Measurements from ENCODE around the gene GJB2.

Gene GJB2

GRCh38 chr13:20206698-20207235, 14.0 kb upstream of the GJB2 start:
- H3K36me3 ChIP-seq (replicated peaks) = no peaks in the 10 kb centered on the region
- H3K4me1 ChIP-seq = no peaks in the 10 kb centered on the region
- in situ Hi-C loops (cut with MboI; ENCODE audit: low sequenced_read_pairs) = no loop called here
- H3K4me3 ChIP-seq = no peak overlapping the region
- no peak for DNase-seq (ENCODE audit: low spot score in 2 of 2)
- H3K9me3 ChIP-seq = no peaks in the 10 kb centered on the region
- no peaks in the 10 kb centered on the region for H3K27me3 ChIP-seq (ENCODE audit: low read depth)

GRCh38 chr13:20206065-20206697, 13.4 kb upstream of the GJB2 start:
- in situ Hi-C loops (cut with MboI; ENCODE audit: low sequenced_read_pairs) = no loop called here
- Histone ChIP-seq H3K36me3 (replicated peaks) (no peaks in the 10 kb centered on the region), H3K27me3 (ENCODE audit: low read depth) (no peaks in the 10 kb centered on the region), H3K4me3 (no peak overlapping the region), H3K4me1 (no peaks in the 10 kb centered on the region), H3K9me3 (no peaks in the 10 kb centered on the region)
- DNase-seq (ENCODE audit: low spot score in 2 of 2) = no peak

- no peaks in the 10 kb centered on the region; the same call in 1 of the 2 replicates for H3K4me1 ChIP-seq
- in situ Hi-C loops (cut with MboI; ENCODE audit: low sequenced_read_pairs) = loop anchor here (25.0 kb wide), 1 partner anchor 639 kb away; no protein-coding TSS in a partner anchor
- peaks cover 2% of the 10 kb centered on the region; the same call in 1 of the 2 replicates for H3K9me3 ChIP-seq
- H3K36me3 ChIP-seq (replicated peaks) = no peaks in the 10 kb centered on the region
- no peak for DNase-seq (ENCODE audit: low spot score in 2 of 2)
- peaks cover 33% of the 10 kb centered on the region for H3K27me3 ChIP-seq (ENCODE audit: low read depth)
- no peak overlapping the region for H3K4me3 ChIP-seq
Measured at GRCh38 chr13:20198781-20199180, 6.0 kb upstream of the GJB2 start.

- H3K4me3 ChIP-seq = no peak overlapping the region
- in situ Hi-C loops (cut with MboI; ENCODE audit: low sequenced_read_pairs) = loop anchor here (25.0 kb wide), 1 partner anchor 640 kb away; no protein-coding TSS in a partner anchor
- no peaks in the 10 kb centered on the region; the same call in none of the 2 replicates for H3K4me1 ChIP-seq
- no peaks in the 10 kb centered on the region for H3K36me3 ChIP-seq (replicated peaks)
- H3K27me3 ChIP-seq (ENCODE audit: low read depth) = peaks cover 41% of the 10 kb centered on the region
- DNase-seq (ENCODE audit: low spot score in 2 of 2) = peak; percentile 21 to 52
- H3K9me3 ChIP-seq = peaks cover 2% of the 10 kb centered on the region; the same call in 1 of the 2 replicates
Measured at GRCh38 chr13:20197361-20197834, 4.7 kb upstream of the GJB2 start.

- H3K9me3 ChIP-seq = peaks cover 2% of the 10 kb centered on the region; the same call in 1 of the 2 replicates
- no peaks in the 10 kb centered on the region; the same call in none of the 2 replicates for H3K4me1 ChIP-seq
- H3K27me3 ChIP-seq (ENCODE audit: low read depth) = peaks cover 41% of the 10 kb centered on the region
- in situ Hi-C loops (cut with MboI; ENCODE audit: low sequenced_read_pairs) = loop anchor here (25.0 kb wide), 1 partner anchor 642 kb away; no protein-coding TSS in a partner anchor
- no peak overlapping the region for H3K4me3 ChIP-seq
- DNase-seq (ENCODE audit: low spot score in 2 of 2) = no peak
- no peaks in the 10 kb centered on the region for H3K36me3 ChIP-seq (replicated peaks)
Measured at GRCh38 chr13:20195801-20196200, 3.1 kb upstream of the GJB2 start.

GRCh38 chr13:20193907-20194631, 1.3 kb upstream of the GJB2 start:
- peaks cover 41% of the 10 kb centered on the region for H3K27me3 ChIP-seq (ENCODE audit: low read depth)
- no peak for DNase-seq (ENCODE audit: low spot score in 2 of 2)

GRCh38 chr13:20193162-20193906, 596 bp upstream of the GJB2 start:
- in situ Hi-C loops (cut with MboI; ENCODE audit: low sequenced_read_pairs) = loop anchor here (25.0 kb wide), 1 partner anchor 644 kb away; no protein-coding TSS in a partner anchor
- no peaks in the 10 kb centered on the region for H3K9me3 ChIP-seq
- no peaks in the 10 kb centered on the region; the same call in none of the 2 replicates for H3K4me1 ChIP-seq
- H3K36me3 ChIP-seq (replicated peaks) = no peaks in the 10 kb centered on the region
- DNase-seq (ENCODE audit: low spot score in 2 of 2) = peak in 1 of 2 experiments; percentile 23
- peaks cover 41% of the 10 kb centered on the region for H3K27me3 ChIP-seq (ENCODE audit: low read depth)
- peak overlapping the region; percentile 37 for H3K4me3 ChIP-seq

More at GRCh38 chr13:20193907-20194631, 1.3 kb upstream of the GJB2 start:
- H3K36me3 ChIP-seq (replicated peaks) = no peaks in the 10 kb centered on the region
- H3K9me3 ChIP-seq = no peaks in the 10 kb centered on the region
- peak overlapping the region; percentile 37; the same call in 1 of the 2 replicates for H3K4me3 ChIP-seq
- H3K4me1 ChIP-seq = no peaks in the 10 kb centered on the region; the same call in none of the 2 replicates
- in situ Hi-C loops (cut with MboI; ENCODE audit: low sequenced_read_pairs) = loop anchor here (25.0 kb wide), 1 partner anchor 643 kb away; no protein-coding TSS in a partner anchor

GRCh38 chr13:20192158-20192835, 441 bp downstream of the GJB2 start:
- in situ Hi-C loops (cut with MboI; ENCODE audit: low sequenced_read_pairs) = loop anchor here (25.0 kb wide), 1 partner anchor 645 kb away; no protein-coding TSS in a partner anchor
- peaks cover 41% of the 10 kb centered on the region for H3K27me3 ChIP-seq (ENCODE audit: low read depth)
- no peaks in the 10 kb centered on the region; the same call in none of the 2 replicates for H3K4me1 ChIP-seq
- no peaks in the 10 kb centered on the region for H3K36me3 ChIP-seq (replicated peaks)
- peak; percentile 4 to 57 for DNase-seq (ENCODE audit: low spot score in 2 of 2)
- H3K9me3 ChIP-seq = no peaks in the 10 kb centered on the region
- peak overlapping the region; percentile 37 for H3K4me3 ChIP-seq

GRCh38 chr13:20191311-20192157, 1.2 kb downstream of the GJB2 start:
- in situ Hi-C loops (cut with MboI; ENCODE audit: low sequenced_read_pairs) = loop anchor here (25.0 kb wide), 1 partner anchor 646 kb away; no protein-coding TSS in a partner anchor
- DNase-seq (ENCODE audit: low spot score in 2 of 2) = no peak
- Histone ChIP-seq H3K36me3 (replicated peaks) (no peaks in the 10 kb centered on the region), H3K9me3 (no peaks in the 10 kb centered on the region), H3K4me1 (no peaks in the 10 kb centered on the region; the same call in none of the 2 replicates), H3K27me3 (ENCODE audit: low read depth) (peaks cover 36% of the 10 kb centered on the region), H3K4me3 (peak overlapping the region; percentile 37)

- in situ Hi-C loops (cut with MboI; ENCODE audit: low sequenced_read_pairs) = loop anchor here (25.0 kb wide), 1 partner anchor 647 kb away; no protein-coding TSS in a partner anchor
- no peak overlapping the region for H3K4me3 ChIP-seq
- H3K36me3 ChIP-seq (replicated peaks) = no peaks in the 10 kb centered on the region
- H3K4me1 ChIP-seq = no peaks in the 10 kb centered on the region; the same call in none of the 2 replicates
- DNase-seq (ENCODE audit: low spot score in 2 of 2) = no peak
- no peaks in the 10 kb centered on the region for H3K9me3 ChIP-seq
- H3K27me3 ChIP-seq (ENCODE audit: low read depth) = peaks cover 27% of the 10 kb centered on the region
Measured at GRCh38 chr13:20190481-20191310, 2.0 kb downstream of the GJB2 start.

- no peak for DNase-seq (ENCODE audit: low spot score in 2 of 2)
- Histone ChIP-seq H3K4me1 (no peaks in the 10 kb centered on the region; the same call in none of the 2 replicates), H3K36me3 (replicated peaks) (no peaks in the 10 kb centered on the region), H3K9me3 (no peaks in the 10 kb centered on the region), H3K4me3 (no peak overlapping the region), H3K27me3 (ENCODE audit: low read depth) (peaks cover 21% of the 10 kb centered on the region)
- in situ Hi-C loops (cut with MboI; ENCODE audit: low sequenced_read_pairs) = loop anchor here (25.0 kb wide), 1 partner anchor 647 kb away; no protein-coding TSS in a partner anchor
Measured at GRCh38 chr13:20190076-20190475, 2.7 kb downstream of the GJB2 start.

Data from HAP-1 (cell line).